ENCODE measurements around the gene PDZD4. TPM values are rescaled to one million over a fixed set of nuclear protein-coding genes. Genes with fewer than 3 reads are reported as not detected.

The PDZD4 gene
- total and polyA plus RNA-seq, 2 donors, result 0.61 to 7.9 TPM

DNA sequence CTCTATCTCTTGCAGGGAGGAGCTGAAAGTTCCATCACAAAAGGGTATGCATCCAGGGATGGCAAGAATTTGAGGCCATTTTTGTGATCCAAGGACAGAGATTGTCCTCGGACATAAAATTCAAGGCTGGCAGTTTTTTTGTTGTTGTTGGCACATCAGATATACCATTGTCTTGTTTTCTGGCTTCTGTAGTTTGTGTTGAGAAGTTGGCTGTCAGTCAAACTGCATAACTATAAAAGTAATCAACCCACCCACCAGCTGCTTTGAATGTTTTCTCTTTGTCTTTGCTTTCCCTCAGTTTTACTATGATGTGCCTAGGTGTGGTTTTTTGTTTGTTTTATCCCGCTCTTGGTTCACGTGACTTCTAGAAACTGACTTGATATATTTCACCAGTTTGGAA lies 21.6 kb upstream of the PDZD4 start:
- 90% methylated on average over 3 of the region's 3 CpGs for WGBS
- Histone ChIP-seq H3K27me3 (ENCODE audit: control insufficient read depth in 2 of 2, insufficient read depth in 1 of 2, low read length in 1 of 2) (peaks cover 0 to 26% of the 10 kb centered on the region in 2 donors), H3K36me3 (ENCODE audit: control insufficient read depth in 2 of 2, insufficient read depth in 2 of 2, low read length in 1 of 2) (no peaks in the 10 kb centered on the region), H3K4me1 (ENCODE audit: control insufficient read depth in 2 of 2, insufficient read depth in 2 of 2, low read length in 2 of 2) (no peaks in the 10 kb centered on the region), H3K9me3 (ENCODE audit: control insufficient read depth in 2 of 2, insufficient read depth in 1 of 2, low read length in 1 of 2) (no peaks in the 10 kb centered on the region), H3K27ac (ENCODE audit: low read depth in 1 of 2, low read length in 1 of 2) (no peak overlapping the region), H3K4me3 (ENCODE audit: low read length in 2 of 2) (no peak overlapping the region)
- no peak for DNase-seq (ENCODE audit: low read depth in 6 of 9, low spot score in 9 of 9)

DNA sequence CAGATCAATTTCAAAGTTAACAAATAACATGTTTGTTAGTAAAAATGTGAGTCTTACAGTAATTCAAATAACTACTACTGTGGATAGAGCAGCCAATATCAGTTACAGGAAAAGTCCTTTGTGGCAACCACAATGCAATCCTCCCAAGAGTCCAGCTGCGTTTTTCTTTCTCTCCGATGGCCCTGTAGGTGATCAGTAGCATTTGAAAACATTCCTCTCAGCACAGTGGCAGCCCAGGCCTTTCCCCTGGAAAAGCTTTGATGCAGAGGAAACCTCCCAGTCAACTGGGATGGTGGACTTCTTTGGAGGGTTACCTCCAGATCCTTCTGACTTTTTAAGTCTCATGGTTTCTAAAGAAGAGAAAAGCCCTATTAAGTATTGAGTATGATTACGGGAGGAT lies 18.0 kb upstream of the PDZD4 start:
- Histone ChIP-seq H3K4me3 (ENCODE audit: low read length in 2 of 2) (no peak overlapping the region), H3K36me3 (ENCODE audit: control insufficient read depth in 2 of 2, insufficient read depth in 2 of 2, low read length in 1 of 2) (no peaks in the 10 kb centered on the region), H3K27me3 (ENCODE audit: control insufficient read depth in 2 of 2, insufficient read depth in 1 of 2, low read length in 1 of 2) (peaks cover 0 to 38% of the 10 kb centered on the region in 2 donors), H3K27ac (ENCODE audit: low read depth in 1 of 2, low read length in 1 of 2) (no peak overlapping the region), H3K9me3 (ENCODE audit: control insufficient read depth in 2 of 2, insufficient read depth in 1 of 2, low read length in 1 of 2) (no peaks in the 10 kb centered on the region), H3K4me1 (ENCODE audit: control insufficient read depth in 2 of 2, insufficient read depth in 2 of 2, low read length in 2 of 2) (no peaks in the 10 kb centered on the region)
- 90% methylated on average over 3 of the region's 3 CpGs for WGBS
- DNase-seq (ENCODE audit: low read depth in 6 of 9, low spot score in 9 of 9), result no peak

DNA sequence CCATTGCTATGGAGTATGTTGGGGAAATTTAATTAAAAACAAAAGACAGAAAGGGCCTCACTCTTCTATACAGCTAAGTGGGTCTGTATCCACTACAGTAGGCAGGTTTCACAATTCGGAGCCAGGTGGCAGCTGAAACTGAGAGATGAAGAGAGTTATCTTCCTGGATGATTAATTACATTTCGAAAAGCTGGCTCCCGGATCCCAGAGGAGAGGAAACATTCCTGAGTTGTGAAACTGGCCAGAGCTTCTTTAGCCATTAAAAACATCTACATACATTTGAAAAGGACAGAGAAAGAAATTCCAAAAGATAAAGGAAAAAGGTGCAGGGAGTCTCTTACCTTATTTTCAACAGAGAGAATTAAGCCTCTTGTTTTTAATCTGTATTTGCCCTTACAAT lies 15.5 kb upstream of the PDZD4 start:
- Histone ChIP-seq H3K4me3 (ENCODE audit: low read length in 2 of 2) (no peak overlapping the region), H3K27me3 (ENCODE audit: control insufficient read depth in 2 of 2, insufficient read depth in 1 of 2, low read length in 1 of 2) (peaks cover 0 to 40% of the 10 kb centered on the region in 2 donors), H3K4me1 (ENCODE audit: control insufficient read depth in 2 of 2, insufficient read depth in 2 of 2, low read length in 2 of 2) (no peaks in the 10 kb centered on the region), H3K36me3 (ENCODE audit: control insufficient read depth in 2 of 2, insufficient read depth in 2 of 2, low read length in 1 of 2) (no peaks in the 10 kb centered on the region), H3K9me3 (ENCODE audit: control insufficient read depth in 2 of 2, insufficient read depth in 1 of 2, low read length in 1 of 2) (no peaks in the 10 kb centered on the region), H3K27ac (ENCODE audit: low read depth in 1 of 2, low read length in 1 of 2) (no peak overlapping the region)
- 37% methylated on average over 3 of the region's 3 CpGs for WGBS
- no peak for DNase-seq (ENCODE audit: low read depth in 6 of 9, low spot score in 9 of 9)

DNA sequence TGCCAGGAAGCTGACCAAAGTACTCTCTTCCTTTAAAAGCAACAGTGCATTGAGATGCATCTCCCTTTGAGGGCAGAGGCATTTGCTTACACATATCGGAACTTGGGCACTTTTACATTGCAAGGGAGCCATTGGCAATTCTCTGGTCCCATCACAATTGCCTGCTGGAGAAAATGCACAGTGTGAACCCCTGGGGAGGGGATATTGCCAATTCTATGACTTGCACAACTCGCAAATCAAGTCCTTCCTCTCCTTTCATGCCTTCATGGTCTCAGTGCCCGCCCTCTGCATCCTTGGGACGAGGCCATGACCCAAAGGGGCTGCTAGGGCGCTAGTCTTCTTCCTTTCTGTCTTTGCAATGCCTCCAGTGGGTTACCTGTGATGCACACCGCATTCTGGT lies 14.9 kb upstream of the PDZD4 start:
- 38% methylated on average over 6 of the region's 6 CpGs for WGBS
- Histone ChIP-seq H3K9me3 (ENCODE audit: control insufficient read depth in 2 of 2, insufficient read depth in 1 of 2, low read length in 1 of 2) (no peaks in the 10 kb centered on the region), H3K4me3 (ENCODE audit: low read length in 2 of 2) (no peak overlapping the region), H3K4me1 (ENCODE audit: control insufficient read depth in 2 of 2, insufficient read depth in 2 of 2, low read length in 2 of 2) (no peaks in the 10 kb centered on the region), H3K36me3 (ENCODE audit: control insufficient read depth in 2 of 2, insufficient read depth in 2 of 2, low read length in 1 of 2) (no peaks in the 10 kb centered on the region), H3K27ac (ENCODE audit: low read depth in 1 of 2, low read length in 1 of 2) (no peak overlapping the region), H3K27me3 (ENCODE audit: control insufficient read depth in 2 of 2, insufficient read depth in 1 of 2, low read length in 1 of 2) (peaks cover 0 to 41% of the 10 kb centered on the region in 2 donors)
- no peak for DNase-seq (ENCODE audit: low read depth in 6 of 9, low spot score in 9 of 9)

DNA sequence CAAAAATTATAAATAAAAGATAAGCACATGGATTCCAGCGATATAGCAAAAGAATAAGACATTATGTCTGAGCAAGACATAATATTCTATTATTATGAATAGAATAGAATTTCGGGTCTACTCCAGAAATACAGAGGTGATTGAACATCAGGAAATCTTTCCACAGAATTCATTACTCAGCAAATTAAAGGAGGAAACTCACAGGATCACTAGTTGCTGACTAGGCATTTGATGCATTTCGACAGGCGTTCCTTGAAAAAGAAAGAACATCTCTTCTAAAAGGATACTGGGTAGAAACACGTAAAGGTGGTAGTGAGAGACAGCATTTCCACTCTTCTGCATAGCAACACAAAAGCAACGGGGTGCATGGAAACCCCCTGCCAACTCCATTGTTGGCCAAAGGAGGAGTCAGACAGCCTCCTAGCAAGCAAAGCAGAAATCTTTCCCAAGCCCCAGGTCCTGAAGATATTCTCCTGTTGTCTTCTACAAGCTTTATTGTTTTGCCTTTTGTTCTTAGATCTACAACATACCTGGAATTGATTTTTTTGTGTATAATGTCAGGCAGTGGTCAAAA lies 14.3 kb upstream of the PDZD4 start:
- no peak overlapping the region for H3K4me3 ChIP-seq (ENCODE audit: low read length in 2 of 2)
- no peaks in the 10 kb centered on the region for H3K4me1 ChIP-seq (ENCODE audit: control insufficient read depth in 2 of 2, insufficient read depth in 2 of 2, low read length in 2 of 2)
- no peaks in the 10 kb centered on the region for H3K36me3 ChIP-seq (ENCODE audit: control insufficient read depth in 2 of 2, insufficient read depth in 2 of 2, low read length in 1 of 2)
- no peaks in the 10 kb centered on the region for H3K9me3 ChIP-seq (ENCODE audit: control insufficient read depth in 2 of 2, insufficient read depth in 1 of 2, low read length in 1 of 2)
- WGBS, result 34% methylated on average over 6 of the region's 6 CpGs
- H3K27me3 ChIP-seq (ENCODE audit: control insufficient read depth in 2 of 2, insufficient read depth in 1 of 2, low read length in 1 of 2), result peaks cover 0 to 40% of the 10 kb centered on the region in 2 donors
- H3K27ac ChIP-seq (ENCODE audit: low read depth in 1 of 2, low read length in 1 of 2), result no peak overlapping the region
- DNase-seq (ENCODE audit: low read depth in 6 of 9, low spot score in 9 of 9), result no peak

DNA sequence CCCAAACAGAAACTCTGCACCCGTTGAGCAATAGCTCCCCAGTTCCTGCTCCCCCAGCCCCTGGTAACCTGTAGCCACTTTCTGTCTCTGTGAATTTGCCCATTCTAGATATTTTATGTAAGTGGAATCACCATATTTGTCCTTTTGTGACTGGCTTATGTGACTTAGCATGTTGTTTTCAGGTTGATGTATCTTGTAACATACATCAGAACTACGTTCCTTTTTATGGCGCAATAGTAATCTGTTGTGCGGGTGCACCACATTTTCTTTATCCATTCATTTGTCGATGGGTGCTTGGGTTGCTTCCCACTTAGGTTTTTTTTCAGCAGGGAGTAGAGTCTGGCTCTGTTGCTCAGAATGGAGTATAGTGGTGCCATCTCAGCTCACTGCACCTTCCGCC lies 6.6 kb upstream of the PDZD4 start:
- Histone ChIP-seq H3K36me3 (ENCODE audit: control insufficient read depth in 2 of 2, insufficient read depth in 2 of 2, low read length in 1 of 2) (no peaks in the 10 kb centered on the region), H3K4me3 (ENCODE audit: low read length in 2 of 2) (no peak overlapping the region), H3K27ac (ENCODE audit: low read depth in 1 of 2, low read length in 1 of 2) (no peak overlapping the region), H3K4me1 (ENCODE audit: control insufficient read depth in 2 of 2, insufficient read depth in 2 of 2, low read length in 2 of 2) (no peaks in the 10 kb centered on the region), H3K27me3 (ENCODE audit: control insufficient read depth in 2 of 2, insufficient read depth in 1 of 2, low read length in 1 of 2) (peaks cover 3 to 51% of the 10 kb centered on the region in 2 donors), H3K9me3 (ENCODE audit: control insufficient read depth in 2 of 2, insufficient read depth in 1 of 2, low read length in 1 of 2) (peaks cover 1 to 7% of the 10 kb centered on the region in 2 donors)
- 95% methylated on average over 6 of the region's 6 CpGs for WGBS
- DNase-seq (ENCODE audit: low read depth in 6 of 9, low spot score in 9 of 9), result no peak

DNA sequence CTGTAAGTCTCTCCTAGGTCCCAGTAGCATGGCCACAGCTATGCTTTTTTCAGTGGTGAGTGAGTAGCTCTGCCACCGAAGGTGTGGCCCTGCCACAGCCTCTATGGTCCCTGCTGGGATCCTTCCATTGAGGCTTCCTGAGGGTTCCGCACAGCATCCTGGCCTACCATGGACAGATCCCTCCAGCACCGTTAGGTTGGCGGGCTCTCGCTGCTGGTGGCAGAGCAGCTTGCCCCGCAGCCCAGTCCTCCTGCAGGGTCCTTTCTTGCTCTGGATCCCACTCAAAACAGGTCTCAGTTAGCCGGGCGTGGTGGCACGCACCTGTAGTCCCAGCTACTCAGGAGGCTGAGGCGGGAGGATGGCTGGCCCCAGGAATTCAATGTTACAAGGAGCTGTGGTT lies 2.4 kb upstream of the PDZD4 start:
- 93% methylated on average over 10 of the region's 10 CpGs for WGBS
- Histone ChIP-seq H3K9me3 (ENCODE audit: control insufficient read depth in 2 of 2, insufficient read depth in 1 of 2, low read length in 1 of 2) (peaks cover 1 to 11% of the 10 kb centered on the region in 2 donors), H3K4me3 (ENCODE audit: low read length in 2 of 2) (no peak overlapping the region), H3K27ac (ENCODE audit: low read depth in 1 of 2, low read length in 1 of 2) (no peak overlapping the region), H3K4me1 (ENCODE audit: control insufficient read depth in 2 of 2, insufficient read depth in 2 of 2, low read length in 2 of 2) (no peaks in the 10 kb centered on the region), H3K27me3 (ENCODE audit: control insufficient read depth in 2 of 2, insufficient read depth in 1 of 2, low read length in 1 of 2) (peaks cover 16 to 67% of the 10 kb centered on the region in 2 donors), H3K36me3 (ENCODE audit: control insufficient read depth in 2 of 2, insufficient read depth in 2 of 2, low read length in 1 of 2) (no peaks in the 10 kb centered on the region)
- DNase-seq (ENCODE audit: low read depth in 6 of 9, low spot score in 9 of 9), result no peak

DNA sequence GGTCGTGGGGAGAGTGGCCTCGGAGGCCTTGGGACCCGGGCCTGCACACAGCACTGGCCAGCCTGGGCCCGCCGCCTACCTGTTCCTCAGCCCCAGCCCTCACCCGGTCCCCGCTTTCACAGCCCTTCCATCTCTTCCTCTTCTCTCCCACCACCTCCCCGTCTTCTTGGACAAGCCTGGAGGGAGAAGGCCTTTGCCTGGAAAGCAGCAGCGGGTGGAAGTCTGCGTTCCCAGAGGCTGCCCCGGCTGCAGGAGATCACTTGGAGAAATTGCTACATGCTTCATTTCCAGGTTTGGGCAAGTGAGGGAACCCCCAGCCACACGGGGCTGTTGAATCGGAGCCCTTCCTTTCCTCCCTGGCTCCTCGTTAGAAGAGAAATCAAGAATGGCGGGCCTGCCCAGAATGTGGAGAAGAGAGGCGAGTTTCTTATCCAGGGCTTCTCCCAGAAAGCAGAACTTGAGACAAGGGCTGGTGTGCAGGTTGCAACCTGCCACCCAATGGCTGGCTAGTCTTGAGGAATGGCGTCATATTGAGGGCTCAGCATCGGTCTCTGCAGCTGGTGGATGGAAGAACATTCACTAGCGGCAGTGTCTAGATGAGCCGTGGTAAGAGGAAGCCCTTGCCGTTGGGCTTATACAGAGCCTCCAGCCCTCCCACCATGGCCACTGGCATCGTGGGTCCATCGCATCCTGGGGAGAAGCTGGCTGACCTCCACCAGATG lies 1.2 kb upstream of the PDZD4 start:
- Histone ChIP-seq H3K9me3 (ENCODE audit: control insufficient read depth in 2 of 2, insufficient read depth in 1 of 2, low read length in 1 of 2) (peaks cover 1 to 11% of the 10 kb centered on the region in 2 donors), H3K4me1 (ENCODE audit: control insufficient read depth in 2 of 2, insufficient read depth in 2 of 2, low read length in 2 of 2) (no peaks in the 10 kb centered on the region), H3K36me3 (ENCODE audit: control insufficient read depth in 2 of 2, insufficient read depth in 2 of 2, low read length in 1 of 2) (no peaks in the 10 kb centered on the region), H3K4me3 (ENCODE audit: low read length in 2 of 2) (no peak overlapping the region), H3K27ac (ENCODE audit: low read depth in 1 of 2, low read length in 1 of 2) (no peak overlapping the region), H3K27me3 (ENCODE audit: control insufficient read depth in 2 of 2, insufficient read depth in 1 of 2, low read length in 1 of 2) (peaks cover 17 to 75% of the 10 kb centered on the region in 2 donors)
- DNase-seq (ENCODE audit: low read depth in 6 of 9, low spot score in 9 of 9), result no peak
- WGBS, result 57% methylated on average over 23 of the region's 23 CpGs

DNA sequence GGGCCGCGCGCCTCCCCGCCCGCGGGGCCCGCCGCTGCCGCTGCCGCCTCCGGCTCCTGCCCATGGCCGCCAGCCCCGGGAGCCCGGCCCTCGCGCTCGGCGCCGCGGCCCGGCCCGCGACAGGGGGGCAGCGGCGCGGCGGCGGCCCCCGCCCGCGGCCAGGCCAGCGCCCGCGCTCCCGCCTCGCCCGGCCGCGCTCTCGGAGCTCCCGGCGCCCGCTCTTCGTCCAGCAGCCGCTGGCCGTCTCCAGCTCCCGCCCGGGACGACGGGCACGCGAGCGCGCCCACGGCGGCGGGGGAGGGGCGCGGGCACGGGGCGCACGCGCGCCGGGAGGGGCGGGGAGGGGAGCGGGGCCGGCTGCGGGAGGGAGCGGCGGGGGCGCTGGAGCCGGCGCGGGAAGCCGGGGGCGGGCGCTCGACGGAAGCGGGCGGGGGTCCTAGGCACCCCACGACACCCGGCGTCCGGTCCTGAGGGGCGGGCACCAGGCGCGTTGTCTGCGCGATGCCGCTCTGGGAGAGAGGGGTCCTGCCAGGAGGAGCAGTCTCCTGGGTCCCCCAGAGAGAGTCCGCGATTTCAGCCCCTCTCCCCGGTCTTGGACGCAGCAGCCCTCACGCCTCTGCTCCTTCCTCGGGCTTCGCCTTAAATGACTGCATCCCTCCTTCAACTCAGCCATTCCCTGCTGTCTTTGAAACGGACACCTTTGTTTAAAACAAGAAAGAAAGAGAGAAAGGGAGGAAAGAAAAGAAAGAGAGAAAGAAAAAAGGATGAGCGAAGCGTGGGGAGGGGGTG lies 490 bp upstream of the PDZD4 start:
- no peak for DNase-seq (ENCODE audit: low read depth in 6 of 9, low spot score in 9 of 9)
- Histone ChIP-seq H3K27me3 (ENCODE audit: control insufficient read depth in 2 of 2, insufficient read depth in 1 of 2, low read length in 1 of 2) (peaks cover 17 to 79% of the 10 kb centered on the region in 2 donors), H3K9me3 (ENCODE audit: control insufficient read depth in 2 of 2, insufficient read depth in 1 of 2, low read length in 1 of 2) (peaks cover 1 to 11% of the 10 kb centered on the region in 2 donors), H3K27ac (ENCODE audit: low read depth in 1 of 2, low read length in 1 of 2) (no peak overlapping the region), H3K4me1 (ENCODE audit: control insufficient read depth in 2 of 2, insufficient read depth in 2 of 2, low read length in 2 of 2) (no peaks in the 10 kb centered on the region), H3K36me3 (ENCODE audit: control insufficient read depth in 2 of 2, insufficient read depth in 2 of 2, low read length in 1 of 2) (no peaks in the 10 kb centered on the region), H3K4me3 (ENCODE audit: low read length in 2 of 2) (peak overlapping the region in 1 of 2 donors; percentile 31)
- 5% methylated on average over 70 of the region's 102 CpGs for WGBS
